ENCODE measurements around the gene RARS2.

The RARS2 gene

DNA sequence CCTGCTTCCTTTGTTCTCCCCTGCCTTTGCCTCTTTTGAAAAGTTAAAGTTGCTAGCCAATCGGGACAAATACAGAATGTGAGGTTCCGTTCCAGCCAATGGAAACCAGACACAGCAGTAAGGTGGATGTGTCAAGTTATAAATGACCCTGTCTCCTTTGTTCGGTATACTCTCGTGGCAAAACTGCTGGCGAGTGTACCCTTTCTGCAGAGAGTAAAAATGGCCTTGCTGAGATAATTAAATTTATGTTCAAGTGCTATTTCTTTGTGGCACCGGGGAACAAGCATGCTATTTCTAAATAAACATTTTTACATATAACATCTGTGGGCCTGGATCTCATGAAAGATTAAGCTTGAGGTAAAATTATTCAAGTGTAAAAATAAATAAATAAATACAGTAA lies 50.2 kb downstream of the RARS2 start:
- H3K4me3 ChIP-seq (ENCODE audit: low read length) = no peak overlapping the region
- no peaks in the 10 kb centered on the region for H3K4me1 ChIP-seq (ENCODE audit: control insufficient read depth, insufficient read depth, low read length)
- peaks cover 6% of the 10 kb centered on the region for H3K9me3 ChIP-seq (ENCODE audit: control insufficient read depth, low read length)
- no peak for DNase-seq (ENCODE audit: low read depth)
- no peaks in the 10 kb centered on the region for H3K27me3 ChIP-seq (replicated peaks; ENCODE audit: control insufficient read depth, insufficient read depth, low read length)
- H3K36me3 ChIP-seq (ENCODE audit: control insufficient read depth, insufficient read depth, low read length, severe bottlenecking) = peaks cover 69% of the 10 kb centered on the region
- no peak overlapping the region for H3K9ac ChIP-seq (ENCODE audit: low read length)

- Histone ChIP-seq H3K9me3 (ENCODE audit: control insufficient read depth, low read length) (peaks cover 6% of the 10 kb centered on the region), H3K36me3 (ENCODE audit: control insufficient read depth, insufficient read depth, low read length, severe bottlenecking) (peaks cover 67% of the 10 kb centered on the region), H3K9ac (ENCODE audit: low read length) (no peak overlapping the region), H3K27me3 (replicated peaks; ENCODE audit: control insufficient read depth, insufficient read depth, low read length) (no peaks in the 10 kb centered on the region), H3K4me3 (ENCODE audit: low read length) (no peak overlapping the region), H3K4me1 (ENCODE audit: control insufficient read depth, insufficient read depth, low read length) (no peaks in the 10 kb centered on the region)
- no peak for DNase-seq (ENCODE audit: low read depth)
Observed at GRCh38 chr6:87538510-87539260, 51.1 kb downstream of the RARS2 start.

DNA sequence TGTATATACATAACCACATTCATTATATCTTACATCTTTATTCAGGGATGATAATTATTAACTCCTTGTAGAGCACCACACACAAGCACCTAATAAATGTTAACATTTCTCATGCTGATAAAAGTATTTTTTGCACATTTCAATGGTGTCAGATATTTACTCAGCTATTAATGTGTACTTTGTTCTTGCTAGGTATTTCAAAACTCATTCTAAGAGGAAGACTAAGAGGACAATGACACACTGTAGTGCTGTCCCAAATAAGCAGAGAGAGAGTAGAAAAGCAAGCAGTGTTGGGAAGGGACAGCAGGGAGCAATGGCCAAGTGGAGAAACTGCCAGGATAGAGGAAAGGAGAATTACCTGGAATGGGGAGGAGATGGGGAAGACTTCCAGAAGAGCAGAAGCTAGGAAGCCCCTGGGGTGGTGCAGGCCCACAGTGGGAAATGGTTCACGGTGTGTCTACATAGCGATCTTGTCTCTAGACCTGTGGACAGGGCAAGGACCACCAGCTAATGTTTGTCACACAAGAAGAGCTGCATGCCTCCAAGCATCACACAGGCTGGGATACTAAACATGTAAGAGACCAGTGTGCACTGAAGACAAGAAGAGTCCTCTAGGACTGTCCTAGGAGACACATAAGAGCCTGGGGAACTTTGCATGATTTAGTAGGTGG lies 55.3 kb downstream of the RARS2 start:
- peaks cover 60% of the 10 kb centered on the region for H3K36me3 ChIP-seq (ENCODE audit: control insufficient read depth, insufficient read depth, low read length, severe bottlenecking)
- H3K9ac ChIP-seq (ENCODE audit: low read length) = no peak overlapping the region
- no peak overlapping the region for H3K4me3 ChIP-seq (ENCODE audit: low read length)
- no peak for DNase-seq (ENCODE audit: low read depth)
- no peaks in the 10 kb centered on the region for H3K4me1 ChIP-seq (ENCODE audit: control insufficient read depth, insufficient read depth, low read length)
- no peaks in the 10 kb centered on the region for H3K27me3 ChIP-seq (replicated peaks; ENCODE audit: control insufficient read depth, insufficient read depth, low read length)
- peaks cover 3% of the 10 kb centered on the region for H3K9me3 ChIP-seq (ENCODE audit: control insufficient read depth, low read length)

GRCh38 chr6:87529221-87529620 lies 60.6 kb downstream of the RARS2 start:
- no peak overlapping the region for H3K4me3 ChIP-seq (ENCODE audit: low read length)
- H3K9ac ChIP-seq (ENCODE audit: low read length) = no peak overlapping the region
- H3K4me1 ChIP-seq (ENCODE audit: control insufficient read depth, insufficient read depth, low read length) = no peaks in the 10 kb centered on the region
- no peaks in the 10 kb centered on the region for H3K9me3 ChIP-seq (ENCODE audit: control insufficient read depth, low read length)
- no peaks in the 10 kb centered on the region for H3K27me3 ChIP-seq (replicated peaks; ENCODE audit: control insufficient read depth, insufficient read depth, low read length)
- no peak for DNase-seq (ENCODE audit: low read depth)
- peaks cover 60% of the 10 kb centered on the region for H3K36me3 ChIP-seq (ENCODE audit: control insufficient read depth, insufficient read depth, low read length, severe bottlenecking)

- no peak overlapping the region for H3K9ac ChIP-seq (ENCODE audit: low read length)
- peaks cover 67% of the 10 kb centered on the region for H3K36me3 ChIP-seq (ENCODE audit: control insufficient read depth, insufficient read depth, low read length, severe bottlenecking)
- no peak overlapping the region for H3K4me3 ChIP-seq (ENCODE audit: low read length)
Observed at GRCh38 chr6:87522686-87523085, 67.1 kb downstream of the RARS2 start.

DNA sequence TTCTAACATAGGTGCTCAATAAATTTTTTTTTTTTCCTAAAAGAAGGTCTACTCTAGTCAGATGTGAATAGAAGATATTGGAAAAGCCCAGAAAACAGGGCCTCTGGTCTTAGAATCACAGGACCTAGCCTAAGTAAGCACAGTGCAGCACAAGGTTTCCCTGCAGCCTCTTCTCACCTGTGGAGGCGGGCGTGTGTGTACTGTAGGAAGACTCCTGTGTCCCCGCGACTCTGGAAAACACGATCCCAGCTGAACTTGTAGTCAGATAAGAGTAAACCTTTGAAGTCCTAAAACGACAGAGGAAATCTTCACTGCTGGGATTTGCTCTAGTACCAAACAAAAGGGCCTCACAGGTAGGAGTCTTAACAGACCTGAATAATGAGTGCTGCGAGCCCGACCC lies 71.3 kb downstream of the RARS2 start:
- no peak for DNase-seq (ENCODE audit: low read depth)
- Histone ChIP-seq H3K4me1 (ENCODE audit: control insufficient read depth, insufficient read depth, low read length) (peaks cover 3% of the 10 kb centered on the region), H3K9ac (ENCODE audit: low read length) (no peak overlapping the region), H3K9me3 (ENCODE audit: control insufficient read depth, low read length) (no peaks in the 10 kb centered on the region), H3K4me3 (ENCODE audit: low read length) (no peak overlapping the region), H3K27me3 (replicated peaks; ENCODE audit: control insufficient read depth, insufficient read depth, low read length) (no peaks in the 10 kb centered on the region), H3K36me3 (ENCODE audit: control insufficient read depth, insufficient read depth, low read length, severe bottlenecking) (peaks cover 86% of the 10 kb centered on the region)

More at GRCh38 chr6:87522686-87523085, 67.1 kb downstream of the RARS2 start:
- Histone ChIP-seq H3K9me3 (ENCODE audit: control insufficient read depth, low read length) (no peaks in the 10 kb centered on the region), H3K4me1 (ENCODE audit: control insufficient read depth, insufficient read depth, low read length) (peaks cover 3% of the 10 kb centered on the region), H3K27me3 (replicated peaks; ENCODE audit: control insufficient read depth, insufficient read depth, low read length) (no peaks in the 10 kb centered on the region)
- no peak for DNase-seq (ENCODE audit: low read depth)

DNA sequence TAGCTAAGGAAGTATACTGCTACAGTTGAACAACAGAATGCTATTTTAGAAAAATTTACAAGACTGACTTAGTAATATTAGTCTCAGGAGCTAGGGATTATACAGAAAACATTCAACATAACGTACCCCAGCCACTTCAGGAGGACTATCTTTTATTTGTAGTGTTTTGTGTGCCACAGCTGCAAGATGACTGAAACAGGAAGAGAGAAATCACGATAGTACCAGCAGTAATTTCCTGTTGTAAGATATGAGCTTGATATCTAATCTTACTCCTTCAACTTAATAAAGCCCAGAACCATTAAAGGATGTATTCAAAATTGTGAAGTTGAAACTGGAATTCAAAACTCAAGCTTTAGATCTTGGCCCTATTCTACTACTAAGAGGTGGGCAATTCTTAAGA lies 75.0 kb downstream of the RARS2 start:
- no peak overlapping the region for H3K4me3 ChIP-seq (ENCODE audit: low read length)
- H3K9me3 ChIP-seq (ENCODE audit: control insufficient read depth, low read length) = no peaks in the 10 kb centered on the region
- H3K36me3 ChIP-seq (ENCODE audit: control insufficient read depth, insufficient read depth, low read length, severe bottlenecking) = peaks cover 92% of the 10 kb centered on the region
- H3K4me1 ChIP-seq (ENCODE audit: control insufficient read depth, insufficient read depth, low read length) = peaks cover 3% of the 10 kb centered on the region
- DNase-seq (ENCODE audit: low read depth) = no peak
- H3K27me3 ChIP-seq (replicated peaks; ENCODE audit: control insufficient read depth, insufficient read depth, low read length) = no peaks in the 10 kb centered on the region
- H3K9ac ChIP-seq (ENCODE audit: low read length) = no peak overlapping the region

DNA sequence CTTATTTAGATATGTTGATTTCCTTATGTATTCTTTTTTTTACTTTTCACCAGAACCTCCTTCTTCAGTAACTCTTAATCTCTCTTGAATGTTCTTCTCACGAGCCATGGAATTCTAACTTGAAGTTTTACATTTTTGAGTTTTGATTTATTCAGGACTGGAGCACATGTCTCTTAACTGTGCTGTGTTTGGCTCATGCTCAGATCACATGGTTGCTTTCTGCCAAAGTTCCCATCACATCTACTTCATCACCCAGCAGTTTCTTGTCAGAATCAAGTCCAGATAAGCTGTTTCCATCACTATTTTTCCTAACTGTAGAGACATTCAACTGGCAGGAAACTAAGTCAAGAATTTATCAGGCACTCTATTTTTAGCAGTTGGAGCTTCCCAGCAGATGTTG lies 85.3 kb downstream of the RARS2 start:
- Histone ChIP-seq H3K4me1 (ENCODE audit: control insufficient read depth, insufficient read depth, low read length) (no peaks in the 10 kb centered on the region), H3K36me3 (ENCODE audit: control insufficient read depth, insufficient read depth, low read length, severe bottlenecking) (peaks cover 77% of the 10 kb centered on the region), H3K27me3 (replicated peaks; ENCODE audit: control insufficient read depth, insufficient read depth, low read length) (no peaks in the 10 kb centered on the region), H3K9me3 (ENCODE audit: control insufficient read depth, low read length) (no peaks in the 10 kb centered on the region), H3K9ac (ENCODE audit: low read length) (no peak overlapping the region), H3K4me3 (ENCODE audit: low read length) (no peak overlapping the region)
- DNase-seq (ENCODE audit: low read depth) = no peak

DNA sequence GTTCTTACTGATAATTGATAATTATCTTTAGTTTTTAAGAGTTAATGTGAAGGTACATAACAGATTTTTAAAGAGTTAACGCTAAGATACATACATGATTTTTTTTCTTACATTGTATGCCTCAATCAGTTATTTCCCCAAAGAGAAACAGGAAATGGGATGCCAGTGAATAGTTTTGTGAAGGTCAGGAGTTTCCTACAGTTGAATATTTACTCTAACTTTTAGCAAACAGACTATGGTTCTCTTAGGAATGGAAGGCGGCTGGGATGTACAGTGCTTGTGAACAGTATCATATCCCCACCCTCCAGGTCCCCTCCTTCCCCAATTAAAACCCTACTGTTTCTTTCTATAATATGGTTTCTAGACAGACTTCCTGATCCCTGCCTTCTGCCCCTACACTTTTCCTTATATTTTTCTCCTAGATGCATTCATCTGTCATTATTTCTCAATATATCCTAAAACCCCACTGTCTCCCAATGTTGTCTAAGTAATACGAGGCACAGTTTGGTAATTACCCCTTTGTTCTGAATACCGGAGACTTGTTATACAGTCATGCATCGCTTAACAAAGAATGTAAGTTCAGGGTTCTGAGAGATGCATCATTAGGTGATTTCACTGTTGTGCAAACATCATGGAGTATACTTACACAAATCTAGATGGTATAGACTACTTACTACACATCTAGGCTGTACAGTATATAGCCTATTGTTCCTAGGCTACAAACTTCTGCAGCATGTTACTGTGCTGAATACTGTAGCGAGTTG lies 87.8 kb downstream of the RARS2 start:
- H3K4me3 ChIP-seq (ENCODE audit: low read length) = no peak overlapping the region
- peaks cover 52% of the 10 kb centered on the region for H3K36me3 ChIP-seq (ENCODE audit: control insufficient read depth, insufficient read depth, low read length, severe bottlenecking)
- no peaks in the 10 kb centered on the region for H3K27me3 ChIP-seq (replicated peaks; ENCODE audit: control insufficient read depth, insufficient read depth, low read length)
- peak; percentile 6 for DNase-seq (ENCODE audit: low read depth)
- no peaks in the 10 kb centered on the region for H3K9me3 ChIP-seq (ENCODE audit: control insufficient read depth, low read length)
- H3K4me1 ChIP-seq (ENCODE audit: control insufficient read depth, insufficient read depth, low read length) = no peaks in the 10 kb centered on the region
- no peak overlapping the region for H3K9ac ChIP-seq (ENCODE audit: low read length)

- H3K36me3 ChIP-seq (ENCODE audit: control insufficient read depth, insufficient read depth, low read length, severe bottlenecking) = peaks cover 35% of the 10 kb centered on the region
- no peaks in the 10 kb centered on the region for H3K4me1 ChIP-seq (ENCODE audit: control insufficient read depth, insufficient read depth, low read length)
- H3K9me3 ChIP-seq (ENCODE audit: control insufficient read depth, low read length) = no peaks in the 10 kb centered on the region
- no peak overlapping the region for H3K4me3 ChIP-seq (ENCODE audit: low read length)
- H3K9ac ChIP-seq (ENCODE audit: low read length) = no peak overlapping the region
- H3K27me3 ChIP-seq (replicated peaks; ENCODE audit: control insufficient read depth, insufficient read depth, low read length) = no peaks in the 10 kb centered on the region
- DNase-seq (ENCODE audit: low read depth) = no peak
Observed at GRCh38 chr6:87498048-87498447, 91.7 kb downstream of the RARS2 start.

GRCh38 chr6:87494761-87495422 lies 94.9 kb downstream of the RARS2 start:
- H3K9ac ChIP-seq (ENCODE audit: low read length) = no peak overlapping the region
- H3K9me3 ChIP-seq (ENCODE audit: control insufficient read depth, low read length) = no peaks in the 10 kb centered on the region
- DNase-seq (ENCODE audit: low read depth) = no peak
- no peaks in the 10 kb centered on the region for H3K4me1 ChIP-seq (ENCODE audit: control insufficient read depth, insufficient read depth, low read length)
- H3K27me3 ChIP-seq (replicated peaks; ENCODE audit: control insufficient read depth, insufficient read depth, low read length) = no peaks in the 10 kb centered on the region
- no peak overlapping the region for H3K4me3 ChIP-seq (ENCODE audit: low read length)
- peaks cover 31% of the 10 kb centered on the region for H3K36me3 ChIP-seq (ENCODE audit: control insufficient read depth, insufficient read depth, low read length, severe bottlenecking)
